Skeletal muscle satellite cell (primary cell): ENCODE results near the gene TFF2. TPM values are rescaled to one million over a fixed set of nuclear protein-coding genes. Genes with fewer than 3 reads are reported as not detected.

Source experiments
- H3K27me3 ChIP-seq: 2 replicates; pipeline ENCODE4 v1.7.0; 2013; ENCODE audit warnings: low read length; ENCODE audit not compliant: control insufficient read depth, insufficient read depth
- H3K36me3 ChIP-seq: 2 replicates; pipeline ENCODE4 v1.7.0; 2013; ENCODE audit warnings: mild to moderate bottlenecking, control low read depth, low read length; ENCODE audit not compliant: insufficient read depth
- H3K4me1 ChIP-seq: 2 replicates; pipeline ENCODE4 v1.7.0; 2013; ENCODE audit warnings: low read length; ENCODE audit not compliant: control insufficient read depth, insufficient read depth
- H3K4me2 ChIP-seq: 2 replicates; pipeline ENCODE4 v1.7.0; 2013; ENCODE audit warnings: mild to moderate bottlenecking, low read length
- H3K4me3 ChIP-seq: 2 replicates; pipeline ENCODE4 v1.7.0; 2013; ENCODE audit warnings: low read length
- H3K9ac ChIP-seq: 2 replicates; pipeline ENCODE4 v1.7.0; 2013; ENCODE audit warnings: mild to moderate bottlenecking, low read depth, low read length, moderate library complexity
- H3K9me3 ChIP-seq: replicated peaks from 2 replicates; pipeline ENCODE4 v1.7.0; 2013; ENCODE audit warnings: mild to moderate bottlenecking, control low read depth, low read length
- total RNA-seq: library from RNA; depleted of rRNA; stranded (reverse); fragments of >200 nt; gene quantifications from 2 replicates; pipeline ENCODE4 v1.2.3, GENCODE V29; 2012; rRNA removed

Gene TFF2
- total RNA-seq, result not detected in 2 replicates

GRCh38 chr21:42350927-42351426 is at the start of gene TFF2:
TSS of gene TFF2 (minus strand) at chr21:42350994. CDS start at chr21:42350957, 37 bp downstream.
- H3K4me1 ChIP-seq, result no peaks in the 10 kb centered on the region
- H3K9me3 ChIP-seq, result no peaks in the 10 kb centered on the region
- H3K9ac ChIP-seq, result no peak within 1 kb of the TSS
- H3K36me3 ChIP-seq, result no peaks in the 10 kb centered on the region
- H3K27me3 ChIP-seq, result no peaks in the 10 kb centered on the region
- H3K4me3 ChIP-seq, result no peak within 1 kb of the TSS
- no peak within 1 kb of the TSS for H3K4me2 ChIP-seq

- Histone ChIP-seq H3K4me2 (no peak overlapping the region), H3K4me1 (no peaks in the 10 kb centered on the region), H3K27me3 (peaks cover 6% of the 10 kb centered on the region), H3K4me3 (no peak overlapping the region), H3K9me3 (no peaks in the 10 kb centered on the region), H3K9ac (no peak overlapping the region), H3K36me3 (no peaks in the 10 kb centered on the region)
These were observed 49.7 kb upstream of the TFF2 start for GRCh38 chr21:42400525-42400924.

GRCh38 chr21:42398436-42399028 is 47.7 kb upstream of the TFF2 start:
- no peaks in the 10 kb centered on the region for H3K9me3 ChIP-seq
- peaks cover 13% of the 10 kb centered on the region for H3K27me3 ChIP-seq
- H3K4me1 ChIP-seq, result no peaks in the 10 kb centered on the region
- no peak overlapping the region for H3K9ac ChIP-seq
- no peak overlapping the region for H3K4me3 ChIP-seq
- no peak overlapping the region for H3K4me2 ChIP-seq
- H3K36me3 ChIP-seq, result no peaks in the 10 kb centered on the region

GRCh38 chr21:42397746-42398394 is 47.1 kb upstream of the TFF2 start:
- Histone ChIP-seq H3K36me3 (no peaks in the 10 kb centered on the region), H3K9me3 (no peaks in the 10 kb centered on the region), H3K9ac (no peak overlapping the region), H3K4me3 (no peak overlapping the region), H3K4me2 (no peak overlapping the region), H3K4me1 (no peaks in the 10 kb centered on the region), H3K27me3 (peaks cover 13% of the 10 kb centered on the region)

GRCh38 chr21:42396799-42397745 is 46.3 kb upstream of the TFF2 start:
- Histone ChIP-seq H3K4me2 (no peak overlapping the region), H3K9me3 (no peaks in the 10 kb centered on the region), H3K4me3 (no peak overlapping the region), H3K4me1 (no peaks in the 10 kb centered on the region), H3K27me3 (peaks cover 13% of the 10 kb centered on the region), H3K36me3 (no peaks in the 10 kb centered on the region), H3K9ac (no peak overlapping the region)

- H3K4me2 ChIP-seq, result no peak within 1 kb of the TSS
- H3K4me3 ChIP-seq, result no peak within 1 kb of the TSS
- H3K9ac ChIP-seq, result no peak within 1 kb of the TSS
- H3K36me3 ChIP-seq, result no peaks in the 10 kb centered on the region
- H3K9me3 ChIP-seq, result no peaks in the 10 kb centered on the region
- peaks cover 13% of the 10 kb centered on the region for H3K27me3 ChIP-seq
- no peaks in the 10 kb centered on the region for H3K4me1 ChIP-seq
These were observed 45.3 kb upstream of the TFF2 start, which contains the start of gene TMPRSS3 for GRCh38 chr21:42395905-42396651. TSS of gene TMPRSS3 (minus strand) at chr21:42396052. CDS start at chr21:42395417, 635 bp downstream.

GRCh38 chr21:42395302-42395701 is 44.5 kb upstream of the TFF2 start:
- Histone ChIP-seq H3K4me1 (no peaks in the 10 kb centered on the region), H3K4me3 (no peak overlapping the region), H3K4me2 (no peak overlapping the region), H3K9me3 (no peaks in the 10 kb centered on the region), H3K27me3 (peaks cover 13% of the 10 kb centered on the region), H3K36me3 (no peaks in the 10 kb centered on the region), H3K9ac (no peak overlapping the region)

- no peak overlapping the region for H3K9ac ChIP-seq
- no peaks in the 10 kb centered on the region for H3K4me1 ChIP-seq
- no peak overlapping the region for H3K4me2 ChIP-seq
- no peaks in the 10 kb centered on the region for H3K36me3 ChIP-seq
- H3K9me3 ChIP-seq, result no peaks in the 10 kb centered on the region
- H3K27me3 ChIP-seq, result peaks cover 13% of the 10 kb centered on the region
- H3K4me3 ChIP-seq, result no peak overlapping the region
These were observed 42.7 kb upstream of the TFF2 start for GRCh38 chr21:42393443-42393950.

GRCh38 chr21:42392731-42393442 is 42.1 kb upstream of the TFF2 start:
- Histone ChIP-seq H3K4me1 (no peaks in the 10 kb centered on the region), H3K4me3 (no peak overlapping the region), H3K27me3 (peaks cover 13% of the 10 kb centered on the region), H3K4me2 (no peak overlapping the region), H3K36me3 (no peaks in the 10 kb centered on the region), H3K9me3 (no peaks in the 10 kb centered on the region), H3K9ac (no peak overlapping the region)

- Histone ChIP-seq H3K27me3 (peaks cover 15% of the 10 kb centered on the region), H3K9ac (no peak overlapping the region), H3K9me3 (no peaks in the 10 kb centered on the region), H3K4me2 (no peak overlapping the region), H3K36me3 (no peaks in the 10 kb centered on the region), H3K4me3 (no peak overlapping the region), H3K4me1 (no peaks in the 10 kb centered on the region)
These were observed 40.5 kb upstream of the TFF2 start for GRCh38 chr21:42391297-42391696.
